ENCODE measurements around the gene ISL2. TPM values are rescaled to one million over a fixed set of nuclear protein-coding genes. Genes with fewer than 3 reads are reported as not detected.
A peak's percentile ranks its signal among the peaks of the same experiment; 100 is the strongest.

Gene ISL2
- polyA plus RNA-seq, 3 donors, result 0.40 to 2.3 (median 0.52) TPM

DNA sequence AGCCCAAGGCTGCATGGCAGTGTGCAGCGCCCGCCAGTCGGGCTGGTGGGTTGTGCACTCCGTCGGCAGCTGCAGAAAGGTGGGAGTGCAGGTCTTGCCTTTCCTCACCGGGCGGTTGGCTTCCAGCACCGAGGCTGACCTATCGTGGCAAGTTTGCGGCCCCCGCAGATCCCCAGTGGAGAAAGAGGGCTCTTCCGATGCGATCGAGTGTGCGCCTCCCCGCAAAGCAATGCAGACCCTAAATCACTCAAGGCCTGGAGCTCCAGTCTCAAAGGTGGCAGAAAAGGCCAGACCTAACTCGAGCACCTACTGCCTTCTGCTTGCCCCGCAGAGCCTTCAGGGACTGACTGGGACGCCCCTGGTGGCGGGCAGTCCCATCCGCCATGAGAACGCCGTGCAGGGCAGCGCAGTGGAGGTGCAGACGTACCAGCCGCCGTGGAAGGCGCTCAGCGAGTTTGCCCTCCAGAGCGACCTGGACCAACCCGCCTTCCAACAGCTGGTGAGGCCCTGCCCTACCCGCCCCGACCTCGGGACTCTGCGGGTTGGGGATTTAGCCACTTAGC, 4.3 kb downstream of the ISL2 start:
- Mint-ChIP-seq H3K4me3 (peak overlapping the region; percentile 86 to 99), H3K27me3 (ENCODE audit: low read depth in 3 of 3) (peaks cover 85 to 98% (median 89%) of the 10 kb centered on the region in 3 donors), H3K9me3 (peaks cover 0 to 62% (median 48%) of the 10 kb centered on the region in 7 donors), H3K27ac (no peak overlapping the region), H3K4me1 (peaks cover 69% of the 10 kb centered on the region), H3K36me3 (peaks cover 20 to 41% of the 10 kb centered on the region in 2 donors)
- DNase-seq, result peak; percentile 23 to 50 (median 39)
- H2AFZ ChIP-seq (ENCODE audit: insufficient read depth, low read depth, low read length, poor library complexity, severe bottlenecking), result peak overlapping the region; percentile 66
- H3K27ac ChIP-seq (ENCODE audit: low read depth in 1 of 2, low read length in 2 of 2), result no peak overlapping the region
- peaks cover 72 to 82% of the 10 kb centered on the region in 2 donors for H3K4me1 ChIP-seq (ENCODE audit: control insufficient read depth in 1 of 2, insufficient read depth in 2 of 2, low read length in 2 of 2)
- no peaks in the 10 kb centered on the region for H3K79me2 ChIP-seq (ENCODE audit: insufficient read depth, low read length)
- H3K9ac ChIP-seq (ENCODE audit: insufficient read depth, low read length, poor library complexity, severe bottlenecking), result no peak overlapping the region
- peak overlapping the region; percentile 91 for H3K4me2 ChIP-seq (replicated peaks; ENCODE audit: extremely low read depth, low read length, poor library complexity, severe bottlenecking)
- H3K9me3 ChIP-seq (replicated peaks in 1 of 2; ENCODE audit: control insufficient read depth in 1 of 2, insufficient read depth in 1 of 2, low read length in 2 of 2), result peaks cover 9 to 50% of the 10 kb centered on the region in 2 donors
- peaks cover 44% of the 10 kb centered on the region for H4K20me1 ChIP-seq (ENCODE audit: insufficient read depth, low read length)
- WGBS (ENCODE audit: insufficient coverage), result under 1% methylated on average over 35 of the region's 35 CpGs
- H3K4me3 ChIP-seq (replicated peaks in 1 of 3; ENCODE audit: low read depth in 2 of 3, low read length in 3 of 3), result peak overlapping the region in 2 of 3 experiments; percentile 46 to 79
- no peaks in the 10 kb centered on the region for H3K36me3 ChIP-seq (replicated peaks in 1 of 2; ENCODE audit: control insufficient read depth in 1 of 2, insufficient read depth in 2 of 2, low read length in 2 of 2)
- TF ChIP-seq, protein P1, sequence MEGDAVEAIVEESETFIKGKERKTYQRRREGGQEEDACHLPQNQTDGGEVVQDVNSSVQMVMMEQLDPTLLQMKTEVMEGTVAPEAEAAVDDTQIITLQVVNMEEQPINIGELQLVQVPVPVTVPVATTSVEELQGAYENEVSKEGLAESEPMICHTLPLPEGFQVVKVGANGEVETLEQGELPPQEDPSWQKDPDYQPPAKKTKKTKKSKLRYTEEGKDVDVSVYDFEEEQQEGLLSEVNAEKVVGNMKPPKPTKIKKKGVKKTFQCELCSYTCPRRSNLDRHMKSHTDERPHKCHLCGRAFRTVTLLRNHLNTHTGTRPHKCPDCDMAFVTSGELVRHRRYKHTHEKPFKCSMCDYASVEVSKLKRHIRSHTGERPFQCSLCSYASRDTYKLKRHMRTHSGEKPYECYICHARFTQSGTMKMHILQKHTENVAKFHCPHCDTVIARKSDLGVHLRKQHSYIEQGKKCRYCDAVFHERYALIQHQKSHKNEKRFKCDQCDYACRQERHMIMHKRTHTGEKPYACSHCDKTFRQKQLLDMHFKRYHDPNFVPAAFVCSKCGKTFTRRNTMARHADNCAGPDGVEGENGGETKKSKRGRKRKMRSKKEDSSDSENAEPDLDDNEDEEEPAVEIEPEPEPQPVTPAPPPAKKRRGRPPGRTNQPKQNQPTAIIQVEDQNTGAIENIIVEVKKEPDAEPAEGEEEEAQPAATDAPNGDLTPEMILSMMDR (IDR thresholded peaks at IDR 0.05), result peak; percentile 35
- intact Hi-C loops (cut with micrococcal nuclease), result no loop called here
- peaks cover 73 to 89% of the 10 kb centered on the region in 2 donors for H3K27me3 ChIP-seq (ENCODE audit: control insufficient read depth in 2 of 2, insufficient read depth in 2 of 2, low read length in 2 of 2)

DNA sequence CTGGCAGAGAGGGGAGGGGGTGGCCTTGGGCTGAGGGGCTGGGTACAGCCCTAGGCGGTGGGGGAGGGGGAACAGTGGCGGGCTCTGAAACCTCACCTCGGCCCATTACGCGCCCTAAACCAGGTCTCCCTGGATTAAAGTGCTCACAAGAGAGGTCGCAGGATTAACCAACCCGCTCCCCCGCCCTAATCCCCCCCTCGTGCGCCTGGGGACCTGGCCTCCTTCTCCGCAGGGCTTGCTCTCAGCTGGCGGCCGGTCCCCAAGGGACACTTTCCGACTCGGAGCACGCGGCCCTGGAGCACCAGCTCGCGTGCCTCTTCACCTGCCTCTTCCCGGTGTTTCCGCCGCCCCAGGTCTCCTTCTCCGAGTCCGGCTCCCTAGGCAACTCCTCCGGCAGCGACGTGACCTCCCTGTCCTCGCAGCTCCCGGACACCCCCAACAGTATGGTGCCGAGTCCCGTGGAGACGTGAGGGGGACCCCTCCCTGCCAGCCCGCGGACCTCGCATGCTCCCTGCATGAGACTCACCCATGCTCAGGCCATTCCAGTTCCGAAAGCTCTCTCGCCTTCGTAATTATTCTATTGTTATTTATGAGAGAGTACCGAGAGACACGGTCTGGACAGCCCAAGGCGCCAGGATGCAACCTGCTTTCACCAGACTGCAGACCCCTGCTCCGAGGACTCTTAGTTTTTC, 4.9 kb downstream of the ISL2 start:
- peak overlapping the region in 1 of 2 donors; percentile 99 for H3K4me3 Mint-ChIP-seq
- no peaks in the 10 kb centered on the region for H3K36me3 ChIP-seq (replicated peaks in 1 of 2; ENCODE audit: control insufficient read depth in 1 of 2, insufficient read depth in 2 of 2, low read length in 2 of 2)
- 2% methylated on average over 19 of the region's 42 CpGs for WGBS (ENCODE audit: insufficient coverage)
- no peak overlapping the region for H3K27ac Mint-ChIP-seq
- no peak overlapping the region for H3K9ac ChIP-seq (ENCODE audit: insufficient read depth, low read length, poor library complexity, severe bottlenecking)
- H3K36me3 Mint-ChIP-seq, result peaks cover 20 to 41% of the 10 kb centered on the region in 2 donors
- no peak overlapping the region for H3K4me3 ChIP-seq (replicated peaks in 1 of 3; ENCODE audit: low read depth in 2 of 3, low read length in 3 of 3)
- H2AFZ ChIP-seq (ENCODE audit: insufficient read depth, low read depth, low read length, poor library complexity, severe bottlenecking), result no peak overlapping the region
- H3K79me2 ChIP-seq (ENCODE audit: insufficient read depth, low read length), result no peaks in the 10 kb centered on the region
- peak overlapping the region; percentile 91 for H3K4me2 ChIP-seq (replicated peaks; ENCODE audit: extremely low read depth, low read length, poor library complexity, severe bottlenecking)
- peaks cover 0 to 63% (median 48%) of the 10 kb centered on the region in 7 donors for H3K9me3 Mint-ChIP-seq
- peaks cover 74 to 94% of the 10 kb centered on the region in 2 donors for H3K27me3 ChIP-seq (ENCODE audit: control insufficient read depth in 2 of 2, insufficient read depth in 2 of 2, low read length in 2 of 2)
- peaks cover 9 to 50% of the 10 kb centered on the region in 2 donors for H3K9me3 ChIP-seq (replicated peaks in 1 of 2; ENCODE audit: control insufficient read depth in 1 of 2, insufficient read depth in 1 of 2, low read length in 2 of 2)
- H3K27ac ChIP-seq (ENCODE audit: low read depth in 1 of 2, low read length in 2 of 2), result no peak overlapping the region
- peaks cover 72 to 83% of the 10 kb centered on the region in 2 donors for H3K4me1 ChIP-seq (ENCODE audit: control insufficient read depth in 1 of 2, insufficient read depth in 2 of 2, low read length in 2 of 2)
- no peak for DNase-seq
- peaks cover 44% of the 10 kb centered on the region for H4K20me1 ChIP-seq (ENCODE audit: insufficient read depth, low read length)
- intact Hi-C loops (cut with micrococcal nuclease), result no loop called here
- peaks cover 87 to 99% (median 90%) of the 10 kb centered on the region in 3 donors for H3K27me3 Mint-ChIP-seq (ENCODE audit: low read depth in 3 of 3)
- TF ChIP-seq, protein P1 (IDR thresholded peaks at IDR 0.05), result no peak
- peaks cover 68% of the 10 kb centered on the region for H3K4me1 Mint-ChIP-seq
